ENCODE data around the gene DIPK1B.

The DIPK1B gene

DNA sequence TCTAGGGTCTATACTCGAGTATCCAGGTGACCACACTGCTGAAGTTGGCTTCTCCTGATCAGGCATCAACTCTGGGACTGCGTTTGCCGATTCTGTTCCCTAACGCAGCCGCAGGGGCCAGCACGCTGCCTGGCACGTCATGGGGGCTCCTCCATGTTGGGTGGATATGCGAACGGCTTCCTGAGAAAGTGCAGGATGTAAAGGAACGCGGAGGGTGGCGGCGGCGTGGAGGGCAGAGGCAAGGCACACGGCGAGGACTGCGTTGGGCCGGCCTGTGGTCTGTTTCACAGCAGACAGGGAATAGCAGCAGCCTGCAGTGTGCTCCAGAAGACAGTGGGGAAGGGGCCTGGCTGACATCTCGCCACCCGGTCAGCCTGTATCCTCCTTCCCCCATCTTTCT lies 26.6 kb downstream of the DIPK1B start:
- DNase-seq (ENCODE audit: low read depth, low spot score): no peak

GRCh38 chr9:136739509-136739908 lies 27.1 kb downstream of the DIPK1B start:
- no peak for DNase-seq (ENCODE audit: low read depth, low spot score)

GRCh38 chr9:136740069-136740468 lies 27.7 kb downstream of the DIPK1B start:
- DNase-seq (ENCODE audit: low read depth, low spot score): no peak

- DNase-seq (ENCODE audit: low read depth, low spot score): no peak
Measured at GRCh38 chr9:136740491-136740890, 28.1 kb downstream of the DIPK1B start.

- no peak for DNase-seq (ENCODE audit: low read depth, low spot score)
Measured at GRCh38 chr9:136740971-136741882, 28.9 kb downstream of the DIPK1B start.

- DNase-seq (ENCODE audit: low read depth, low spot score): no peak
Measured at GRCh38 chr9:136741883-136742571, 29.7 kb downstream of the DIPK1B start.

DNA sequence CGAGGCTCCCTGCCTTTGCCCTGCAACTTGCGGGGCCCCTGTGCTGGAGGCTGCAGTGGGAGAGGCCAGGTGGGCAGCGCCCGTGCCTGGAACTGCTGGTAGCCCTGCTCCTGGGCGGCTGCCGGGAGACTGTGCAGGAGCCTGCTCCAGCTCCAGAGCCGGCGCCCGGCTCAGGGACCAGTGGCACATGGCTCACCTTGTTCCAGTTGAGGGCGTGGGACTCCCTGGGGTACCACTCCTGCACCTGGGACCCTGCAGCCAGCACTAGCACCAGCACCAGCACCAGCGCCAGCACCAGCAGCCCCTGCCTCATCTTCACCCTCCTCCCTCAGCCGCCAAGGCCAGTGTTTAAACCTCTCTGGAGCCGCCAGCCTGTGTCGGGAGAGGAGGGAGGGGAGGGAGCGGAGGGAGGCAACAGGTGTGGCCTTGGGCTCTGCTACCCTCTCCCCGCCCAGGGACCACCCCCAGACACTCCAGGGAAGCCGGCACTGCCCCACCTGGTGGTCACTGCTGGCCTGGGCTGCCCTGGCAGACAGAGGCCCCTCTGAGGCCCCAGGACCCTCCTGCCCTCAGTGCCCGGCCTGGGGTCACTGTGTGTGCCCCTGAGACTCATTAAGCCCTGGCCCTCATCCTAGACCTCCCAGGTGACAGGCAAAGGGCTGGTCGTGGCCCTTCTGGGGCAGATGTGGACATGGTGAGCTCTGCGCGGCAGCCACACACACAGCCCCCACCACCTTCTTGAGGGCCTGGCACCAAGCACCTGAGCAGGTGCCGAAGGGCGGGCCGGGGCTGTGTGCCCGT lies 30.4 kb downstream of the DIPK1B start, which contains the start of gene LCN10:
Gene LCN10 (minus strand): TSS at position 350 of the 801 bp plus-strand sequence. CDS start 37 bp downstream, at position 313.
- no peak for DNase-seq (ENCODE audit: low read depth, low spot score)

DNA sequence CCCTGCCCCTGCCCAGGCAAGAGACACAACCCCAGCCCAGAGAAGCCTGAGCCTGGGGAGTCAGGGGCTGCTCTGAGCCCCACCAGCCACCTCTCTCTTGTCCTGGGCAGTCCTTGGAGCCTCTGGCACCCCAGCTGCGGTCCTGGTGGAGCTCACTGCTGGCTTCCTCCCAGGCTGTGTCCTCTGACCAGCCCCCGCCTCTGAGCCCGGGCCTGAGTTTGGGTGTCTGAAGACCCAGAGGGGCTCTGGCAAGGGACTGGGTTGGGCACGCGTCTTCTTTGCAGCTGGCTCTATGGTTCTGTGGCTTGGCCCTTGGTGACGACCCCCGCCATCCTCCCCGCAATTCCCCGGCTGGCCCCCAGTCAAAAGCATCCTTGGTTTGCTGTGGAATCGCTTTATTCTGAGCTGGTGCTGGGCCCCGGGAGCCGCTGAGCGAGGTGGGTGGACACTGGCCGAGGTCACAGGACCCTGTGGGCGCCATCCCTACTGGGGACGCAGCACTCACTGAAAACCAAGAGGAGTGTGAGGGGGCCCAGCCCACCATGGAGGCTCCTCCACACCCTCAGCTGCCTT lies 31.4 kb downstream of the DIPK1B start:
- DNase-seq (ENCODE audit: low read depth, low spot score): no peak

DNA sequence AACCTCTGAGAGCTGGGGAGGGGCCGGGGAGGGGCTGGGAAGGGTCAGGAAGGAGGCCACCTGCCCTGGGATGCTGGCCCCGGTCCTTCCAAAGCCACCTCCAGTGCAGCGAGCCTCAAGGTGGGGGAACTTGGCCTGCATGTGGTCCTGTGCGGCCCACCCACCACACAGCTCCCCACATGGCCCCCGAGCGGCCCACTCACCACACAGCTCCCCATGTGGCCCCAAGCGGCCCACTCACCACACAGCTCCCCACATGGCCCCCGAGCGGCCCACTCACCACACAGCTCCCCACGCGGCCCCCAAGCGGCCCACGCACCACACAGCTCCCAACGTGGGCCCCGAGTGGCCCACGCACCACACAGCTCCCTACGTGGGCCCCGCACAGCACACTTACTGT lies 32.4 kb downstream of the DIPK1B start:
- DNase-seq (ENCODE audit: low read depth, low spot score): no peak

DNA sequence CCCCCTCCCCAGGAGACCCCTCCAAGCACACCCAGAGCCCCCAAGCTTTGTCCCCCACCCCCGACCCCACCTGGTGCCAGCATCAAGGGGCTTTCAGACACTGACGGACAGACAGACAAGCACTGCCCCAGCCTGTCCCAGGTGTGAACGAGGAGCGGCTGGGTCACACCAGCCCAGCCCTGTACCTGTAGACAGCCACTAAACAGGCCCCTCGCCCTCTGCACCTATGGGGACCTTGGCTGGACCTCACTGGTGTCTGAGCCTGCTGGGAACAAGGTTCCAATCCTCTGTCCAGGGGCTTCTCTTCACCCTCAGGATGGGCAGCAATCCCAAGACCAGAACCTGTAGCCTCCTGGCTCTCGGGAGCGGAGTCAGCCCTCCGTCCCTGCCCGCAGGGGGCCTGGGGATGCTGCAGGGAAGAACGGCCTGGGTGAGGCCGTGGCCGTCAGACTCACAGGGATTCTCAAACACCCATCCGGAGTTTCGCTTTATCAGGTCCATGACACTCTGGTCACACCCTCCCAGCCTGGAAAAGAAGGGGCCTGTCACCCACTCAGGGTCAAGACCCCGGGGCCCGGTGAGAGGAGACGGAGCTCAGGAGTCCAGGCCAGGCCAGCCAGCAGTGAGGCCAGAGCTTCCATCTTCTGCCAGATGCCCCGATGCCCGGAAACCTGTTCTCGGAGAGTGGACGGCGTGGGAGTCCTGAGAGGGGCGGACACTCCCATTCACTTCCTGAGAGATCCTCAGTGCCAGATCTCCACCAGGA lies 33.2 kb downstream of the DIPK1B start:
- DNase-seq (ENCODE audit: low read depth, low spot score): no peak

DNA sequence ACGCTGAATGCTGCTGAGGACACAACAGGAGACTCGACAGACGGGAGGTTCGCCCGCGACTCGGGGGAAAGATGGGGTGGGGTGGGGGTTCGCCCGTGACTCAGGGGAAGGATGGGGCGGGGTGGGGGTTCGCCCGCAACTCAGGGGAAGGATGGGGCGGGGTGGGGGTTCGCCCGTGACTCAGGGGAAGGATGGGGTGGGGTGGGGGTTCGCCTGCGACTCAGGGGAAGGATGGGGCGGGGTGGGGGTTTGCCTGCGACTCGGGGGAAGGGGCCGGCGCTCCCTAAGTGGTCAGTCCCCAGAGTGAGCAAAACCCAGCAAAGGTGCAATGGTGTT lies 33.8 kb downstream of the DIPK1B start:
- no peak for DNase-seq (ENCODE audit: low read depth, low spot score)

- no peak for DNase-seq (ENCODE audit: low read depth, low spot score)
Measured at GRCh38 chr9:136746621-136747020, 34.2 kb downstream of the DIPK1B start.

- no peak for DNase-seq (ENCODE audit: low read depth, low spot score)
Measured at GRCh38 chr9:136747161-136748060, 35.0 kb downstream of the DIPK1B start.

- no peak for DNase-seq (ENCODE audit: low read depth, low spot score)
Measured at GRCh38 chr9:136748201-136748600, 35.8 kb downstream of the DIPK1B start, which contains the start of gene LCN6. TSS of gene LCN6 (minus strand) at chr9:136748525. CDS start at chr9:136748483, 42 bp downstream.

DNA sequence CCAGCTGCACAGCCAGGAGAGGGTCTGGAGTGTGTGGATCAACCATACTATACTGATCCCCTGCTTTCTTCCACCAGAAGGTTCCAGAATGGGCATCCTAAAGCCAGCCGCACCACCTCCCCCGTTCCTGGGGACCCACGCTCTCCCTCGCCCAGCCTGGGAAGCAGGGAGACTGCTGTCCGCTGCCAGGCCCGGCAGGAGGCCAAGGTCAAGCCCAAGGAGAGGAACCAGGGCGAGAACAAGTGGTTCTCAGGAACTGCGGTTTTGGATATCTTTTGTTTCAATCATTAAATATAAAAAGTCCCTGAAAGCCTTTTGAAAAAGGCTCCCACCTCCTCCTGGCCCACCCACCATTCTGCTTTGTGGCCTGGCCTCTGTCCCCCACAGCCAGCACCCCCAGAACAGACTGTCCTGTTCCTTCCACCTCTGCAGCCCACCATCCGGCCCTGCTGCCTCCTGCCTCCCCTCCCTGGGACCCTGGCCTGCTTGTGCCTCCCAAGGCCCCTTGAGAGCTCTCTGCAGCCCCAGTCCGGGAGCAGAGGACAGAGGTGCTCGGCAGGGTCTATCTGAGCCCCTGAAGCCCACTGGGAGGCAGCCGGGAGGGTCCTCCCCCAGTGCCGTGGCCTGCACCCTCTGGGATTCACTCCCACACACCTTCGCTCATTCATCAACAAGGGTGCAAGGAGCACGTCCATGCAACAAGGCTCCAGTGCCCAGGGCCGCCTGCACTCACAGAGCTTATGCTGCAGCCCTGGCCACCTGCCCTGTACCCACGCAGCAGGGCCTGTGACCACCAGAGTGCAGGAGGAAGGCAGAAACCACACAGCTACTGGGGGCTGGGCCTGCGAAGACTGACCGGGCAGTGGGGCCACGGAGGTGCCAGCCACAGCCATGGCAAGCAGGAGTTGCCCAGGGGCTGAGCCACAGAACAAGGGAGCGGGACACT lies 36.6 kb downstream of the DIPK1B start:
- no peak for DNase-seq (ENCODE audit: low read depth, low spot score)

DNA sequence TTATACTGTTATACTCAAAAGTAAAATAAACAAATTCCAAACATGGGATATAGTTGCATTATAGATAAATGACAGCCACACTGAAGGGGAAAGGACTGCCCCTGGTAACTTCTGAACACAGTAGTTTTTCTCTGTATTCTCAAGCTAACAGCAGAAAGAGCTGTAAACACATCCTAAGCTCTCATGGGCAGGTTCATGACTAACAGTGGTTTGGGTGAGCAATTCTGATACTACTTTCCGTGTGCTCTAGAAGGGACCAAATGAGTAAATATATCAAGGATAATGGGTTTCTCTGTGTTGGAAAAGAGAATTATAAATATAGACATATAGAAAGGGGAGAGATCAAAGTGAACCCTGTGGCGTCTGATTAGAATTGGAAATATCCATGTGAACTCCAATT lies 38.2 kb downstream of the DIPK1B start:
- no peak for DNase-seq (ENCODE audit: low read depth, low spot score)

GRCh38 chr9:136751244-136751643 lies 38.9 kb downstream of the DIPK1B start:
- no peak for DNase-seq (ENCODE audit: low read depth, low spot score)

DNA sequence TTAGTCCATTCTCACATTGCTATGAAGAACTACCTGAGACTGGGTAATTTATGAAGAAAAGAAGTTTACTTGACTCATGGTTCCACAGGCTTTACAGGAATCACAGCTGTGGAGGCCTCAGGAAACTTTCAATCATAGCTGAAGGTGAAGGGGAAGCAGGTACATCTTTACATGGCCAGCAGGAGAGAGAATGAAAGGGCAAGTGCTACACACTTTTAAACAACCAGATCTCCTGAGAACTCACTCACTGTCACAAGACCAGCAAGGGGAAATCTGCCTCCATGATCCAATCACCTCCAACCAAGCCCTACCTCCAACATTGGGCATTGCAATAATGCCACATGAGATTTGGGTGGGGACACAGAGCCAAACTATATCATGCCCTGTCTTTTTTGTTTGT lies 39.4 kb downstream of the DIPK1B start:
- no peak for DNase-seq (ENCODE audit: low read depth, low spot score)
